GM18907 (cell line): ENCODE data around the gene UBTF.

Source experiments
- ATAC-seq: cut with Tn5 transposase; IDR thresholded peaks from one replicate; pipeline ENCODE4 v1.9.1; 2021; ENCODE audit warnings: mild to moderate bottlenecking, moderate library complexity; ENCODE audit not compliant: unreplicated experiment

UBTF gene

GRCh38 chr17:44198721-44199552, 20.5 kb downstream of the UBTF start:
- ATAC-seq: peak; percentile 23

GRCh38 chr17:44197980-44198720, 21.3 kb downstream of the UBTF start:
- no peak for ATAC-seq

GRCh38 chr17:44197107-44197506, 22.4 kb downstream of the UBTF start:
- ATAC-seq: no peak

- no peak for ATAC-seq
Measured at GRCh38 chr17:44193326-44194084, 26.0 kb downstream of the UBTF start.

- ATAC-seq: no peak
Measured at GRCh38 chr17:44192750-44193149, 26.7 kb downstream of the UBTF start.

- ATAC-seq: no peak
Measured at GRCh38 chr17:44191941-44192496, 27.5 kb downstream of the UBTF start.

GRCh38 chr17:44191369-44191768, 28.1 kb downstream of the UBTF start:
- ATAC-seq: no peak

GRCh38 chr17:44190481-44190880, 29.0 kb downstream of the UBTF start:
- no peak for ATAC-seq

GRCh38 chr17:44188576-44189403, 30.7 kb downstream of the UBTF start:
- ATAC-seq: no peak

GRCh38 chr17:44187131-44187899, 32.2 kb downstream of the UBTF start:
- peak; percentile 42 for ATAC-seq

GRCh38 chr17:44186307-44187130, 33.0 kb downstream of the UBTF start, which contains the start of gene TMUB2:
Gene TMUB2, plus strand, starts transcription at chr17:44186972. Its CDS starts 737 bp downstream, at chr17:44187709.
- ATAC-seq: peak; percentile 86

- ATAC-seq: no peak
Measured at GRCh38 chr17:44184212-44184810, 35.2 kb downstream of the UBTF start.

GRCh38 chr17:44183024-44183423, 36.5 kb downstream of the UBTF start:
- no peak for ATAC-seq

- ATAC-seq: no peak
Measured at GRCh38 chr17:44178133-44178532, 41.3 kb downstream of the UBTF start.

- ATAC-seq: no peak
Measured at GRCh38 chr17:44177640-44178039, 41.8 kb downstream of the UBTF start.

- no peak for ATAC-seq
Measured at GRCh38 chr17:44176671-44177501, 42.6 kb downstream of the UBTF start.

- no peak for ATAC-seq
Measured at GRCh38 chr17:44176257-44176656, 43.2 kb downstream of the UBTF start.
